Fibroblast of lung (primary cell): ENCODE measurements around the gene SEPHS2.

Experiments used
- CTCF ChIP-seq, 2 donors: IDR thresholded peaks in 1 of 2; conservative IDR thresholded peaks in 1 of 2; 1 replicate in 1 of 2; 2 replicates in 1 of 2; pipeline ENCODE4 v1.5.1; 2011 to 2012; ENCODE audit warnings: low read length in 2 of 2, control low read depth in 1 of 2, inconsistent platforms in 1 of 2, low read depth in 1 of 2, mild to moderate bottlenecking in 1 of 2
- EZH2 ChIP-seq: IDR thresholded peaks from 2 replicates; pipeline ENCODE4 v1.5.1; 2012; ENCODE audit warnings: low read length, control low read depth, mild to moderate bottlenecking; ENCODE audit errors: missing control alignments

GRCh38 chr16:30493941-30494488, 48.3 kb upstream of the SEPHS2 start:
- TF ChIP-seq EZH2, result no peak
- TF ChIP-seq CTCF (conservative IDR thresholded peaks at IDR 0.05 in 1 of 2, IDR thresholded peaks at IDR 0.05 in 1 of 2; ENCODE audit: low read depth in 1 of 2, low read length in 2 of 2), result no peak
